Measurements from ENCODE around the gene OLFML1.

OLFML1 gene

DNA sequence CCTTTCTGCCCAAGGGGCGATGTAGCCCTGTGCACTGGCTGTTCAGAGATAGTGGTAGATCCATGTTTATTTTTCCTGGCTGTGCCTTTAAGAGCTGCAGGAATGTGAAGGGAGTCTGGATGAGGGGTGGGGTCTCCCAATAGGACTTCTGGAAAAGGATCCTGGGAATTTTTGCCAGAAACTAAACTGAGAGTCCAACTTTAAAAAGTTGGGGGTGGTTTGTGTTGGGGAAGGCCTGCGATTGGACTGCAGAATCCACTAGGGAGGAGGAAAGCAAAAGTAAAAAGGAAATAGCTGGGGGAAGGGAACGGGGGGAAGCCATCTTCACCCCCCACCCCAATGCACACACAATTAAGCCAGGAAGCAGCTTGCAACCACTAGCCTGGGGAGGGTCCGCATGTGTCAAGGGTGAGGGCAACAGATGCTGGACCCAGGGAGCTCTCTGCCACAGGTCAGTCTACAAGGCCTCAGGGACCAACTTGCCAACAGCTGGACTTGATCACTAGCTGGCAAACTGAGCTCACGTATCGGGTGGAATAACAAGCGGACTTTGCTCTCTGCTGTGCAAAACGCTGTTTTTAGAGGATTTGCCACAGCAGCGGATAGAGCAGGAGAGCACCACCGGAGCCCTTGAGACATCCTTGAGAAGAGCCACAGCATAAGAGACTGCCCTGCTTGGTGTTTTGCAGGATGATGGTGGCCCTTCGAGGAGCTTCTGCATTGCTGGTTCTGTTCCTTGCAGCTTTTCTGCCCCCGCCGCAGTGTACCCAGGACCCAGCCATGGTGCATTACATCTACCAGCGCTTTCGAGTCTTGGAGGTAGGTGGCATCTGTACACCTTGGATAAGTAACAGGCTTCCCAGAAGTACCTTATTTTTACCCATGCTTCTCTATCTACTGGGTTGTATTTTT, at the start of gene OLFML1:
TSS of gene OLFML1 (plus strand) at position 321 of the 912 bp plus-strand sequence. CDS start at position 691, 370 bp downstream.
- DNase-seq (ENCODE audit: low spot score) = peak; percentile 12

DNA sequence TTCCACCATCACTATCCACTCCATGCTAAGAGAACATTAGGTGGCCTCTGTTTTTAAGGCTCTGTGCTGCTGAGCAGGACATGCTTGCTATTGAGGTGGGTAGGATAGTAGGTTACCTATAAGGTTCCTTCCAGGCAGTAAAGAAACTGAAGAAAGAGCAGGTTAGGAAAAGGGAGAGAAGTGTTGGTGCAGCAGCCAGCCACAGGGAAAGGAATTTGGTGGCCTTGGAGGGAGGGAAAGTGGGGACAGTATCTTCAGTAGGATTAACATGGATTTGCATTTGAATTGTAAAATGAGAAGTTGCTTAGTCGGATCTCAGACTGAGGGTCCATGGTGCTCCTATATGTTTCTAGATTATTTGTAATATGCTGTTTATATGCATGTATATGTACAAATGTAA, 49.2 kb upstream of the OLFML1 start:
- DNase-seq (ENCODE audit: low spot score) = no peak

DNA sequence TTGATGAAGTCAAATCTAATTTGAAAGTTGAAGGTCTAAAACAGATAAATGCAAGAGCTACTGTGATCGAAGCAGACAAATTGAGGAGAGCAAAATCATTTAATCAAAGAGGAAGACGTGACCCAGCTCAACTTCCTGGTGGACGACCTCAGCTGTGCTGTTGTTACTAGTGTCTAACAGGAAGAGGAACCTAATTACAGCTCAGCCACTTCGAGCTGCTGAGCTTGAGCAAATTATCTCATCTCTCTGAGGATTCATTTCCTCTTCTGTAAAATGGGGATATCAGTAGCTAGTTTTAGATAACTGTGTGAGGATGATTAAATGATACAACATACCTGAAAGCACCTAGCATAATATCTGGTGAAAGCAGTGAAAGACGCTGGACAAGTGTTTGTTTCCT, 48.6 kb upstream of the OLFML1 start:
- no peak for DNase-seq (ENCODE audit: low spot score)

DNA sequence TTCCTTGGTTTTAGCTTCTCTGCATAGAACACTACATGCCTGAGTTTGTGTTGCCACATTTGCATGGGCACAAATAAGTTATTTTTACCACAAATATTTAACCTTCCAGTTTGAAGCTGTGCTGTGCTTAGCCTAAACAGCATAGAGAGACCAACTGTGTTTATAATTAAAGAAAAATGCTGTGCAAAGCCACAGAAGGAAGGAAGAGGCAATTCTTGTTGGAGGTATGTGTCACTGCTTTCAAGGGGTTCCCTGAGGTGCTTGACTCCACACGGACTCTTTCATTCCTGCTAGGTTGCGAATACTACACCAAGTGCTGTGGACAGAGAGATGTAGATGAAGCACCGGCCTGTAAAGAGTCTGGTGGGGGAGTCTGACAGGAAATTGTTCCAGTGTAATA, 47.6 kb upstream of the OLFML1 start:
- no peak for DNase-seq (ENCODE audit: low spot score)

DNA sequence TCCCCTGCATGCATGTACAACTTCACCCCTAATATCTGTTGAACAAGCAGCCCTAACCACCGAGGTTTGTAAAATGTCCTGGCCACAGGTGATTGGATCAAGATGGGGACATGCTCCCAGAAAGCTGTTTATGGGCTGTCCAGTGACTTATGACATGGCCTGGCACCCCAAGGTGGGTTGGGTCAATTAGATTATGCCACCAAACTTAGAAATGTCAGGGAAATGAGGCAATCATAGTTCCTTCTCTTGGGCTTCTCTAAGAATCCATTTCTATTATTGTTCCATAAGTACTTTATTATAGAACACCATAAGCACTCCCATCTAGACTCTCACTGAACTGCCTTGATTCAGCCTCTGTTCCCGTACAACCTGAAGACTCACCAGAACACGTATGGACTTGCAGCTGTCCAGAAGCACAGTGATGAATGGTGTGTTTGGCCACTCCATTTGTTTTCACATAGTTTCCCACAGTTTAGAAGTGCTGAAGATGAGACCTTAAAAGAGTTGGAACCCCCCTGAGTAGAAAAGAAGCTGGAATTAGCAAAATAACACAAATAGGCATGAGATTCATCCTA, 45.5 kb upstream of the OLFML1 start:
- no peak for DNase-seq (ENCODE audit: low spot score)

DNA sequence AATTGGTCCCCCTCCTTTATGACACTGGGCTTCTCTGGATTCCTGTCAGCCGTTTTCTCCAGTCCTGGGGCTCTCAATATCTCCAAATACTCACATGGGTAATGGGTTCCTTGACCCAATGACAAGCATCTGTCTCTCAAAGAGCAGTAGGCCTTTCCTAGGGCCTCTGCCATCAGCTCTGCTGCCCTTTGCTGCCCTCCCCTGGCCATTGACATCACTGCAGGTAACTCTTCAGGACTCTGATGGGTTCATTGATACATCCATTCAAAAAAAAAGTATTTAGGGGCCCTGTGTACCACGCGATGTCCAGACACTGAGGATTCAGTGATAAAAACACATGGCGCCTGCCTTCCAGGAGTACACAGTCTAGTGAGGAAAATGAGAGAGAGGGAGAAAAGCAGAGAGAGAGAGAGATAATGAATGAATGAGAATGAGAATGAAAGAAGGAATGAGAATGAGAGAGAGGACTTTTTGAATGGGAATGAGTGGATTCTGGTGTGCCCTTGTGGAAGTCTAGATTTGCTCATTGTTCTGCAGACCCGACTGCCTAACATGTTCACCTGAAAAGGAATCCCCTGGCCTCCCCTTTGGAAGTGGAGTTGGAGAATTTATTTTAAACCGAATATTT, 42.6 kb upstream of the OLFML1 start:
- DNase-seq (ENCODE audit: low spot score) = peak; percentile 70

DNA sequence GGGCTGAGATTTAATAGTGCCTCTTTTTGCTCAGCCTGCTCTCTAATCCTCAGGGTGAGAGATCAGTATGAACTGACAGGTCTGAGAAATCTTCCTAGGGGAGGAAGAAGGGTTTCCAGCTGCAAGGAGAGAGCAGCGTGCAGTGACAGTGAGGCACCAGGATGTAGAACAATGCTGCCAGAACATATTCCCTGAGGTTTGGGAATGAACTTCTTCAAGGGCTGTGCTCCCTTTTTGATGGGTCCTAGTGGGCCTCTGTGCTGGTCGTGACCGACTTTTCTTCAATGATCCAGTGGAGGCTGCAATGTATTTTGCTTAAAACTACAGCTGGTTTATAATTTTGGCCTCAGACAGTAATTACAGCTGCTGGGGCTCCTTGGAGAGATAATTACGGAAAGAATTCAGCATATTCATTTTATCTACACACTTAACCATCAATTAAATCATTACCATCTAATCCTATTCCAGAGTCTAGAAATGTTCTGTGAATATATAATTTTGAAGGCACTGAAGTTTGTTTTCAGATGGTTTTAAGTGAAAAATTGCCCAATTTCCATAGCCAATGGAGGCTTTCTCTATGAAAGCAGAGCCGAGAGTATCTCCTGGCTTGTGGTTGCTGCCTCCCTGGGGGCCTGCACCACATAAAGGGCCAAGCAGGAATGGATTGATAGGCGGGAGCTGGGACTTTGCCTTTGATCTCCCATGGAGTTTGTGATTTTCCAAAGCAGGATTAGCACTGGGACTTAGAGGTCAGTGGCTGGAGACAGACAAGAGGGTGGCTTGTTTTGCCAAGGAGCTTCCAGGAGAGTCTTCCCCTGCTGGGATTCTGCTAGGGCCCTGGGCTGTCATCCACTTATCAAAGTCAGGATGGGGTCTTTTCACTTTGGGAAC, 41.0 kb upstream of the OLFML1 start:
- DNase-seq (ENCODE audit: low spot score) = no peak

DNA sequence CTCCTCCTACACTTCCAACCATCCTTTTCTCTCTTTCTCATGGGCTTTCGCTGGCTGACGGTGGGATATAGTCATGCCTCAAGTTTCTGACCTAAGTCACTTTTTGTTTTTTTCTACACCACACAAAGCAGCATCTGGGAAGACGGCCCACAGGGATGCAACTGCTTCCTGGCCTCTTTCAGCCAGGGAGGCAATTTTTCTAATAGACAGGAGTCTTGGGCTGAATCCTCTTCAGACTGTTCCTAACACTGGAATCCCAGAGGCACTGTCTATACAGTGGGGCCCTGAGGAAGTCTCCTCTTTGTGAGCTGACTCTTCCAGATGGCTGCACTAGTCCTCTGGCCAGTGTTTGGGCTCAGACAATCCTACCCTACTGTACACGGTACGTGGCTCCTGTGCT, 39.7 kb upstream of the OLFML1 start:
- no peak for DNase-seq (ENCODE audit: low spot score)

DNA sequence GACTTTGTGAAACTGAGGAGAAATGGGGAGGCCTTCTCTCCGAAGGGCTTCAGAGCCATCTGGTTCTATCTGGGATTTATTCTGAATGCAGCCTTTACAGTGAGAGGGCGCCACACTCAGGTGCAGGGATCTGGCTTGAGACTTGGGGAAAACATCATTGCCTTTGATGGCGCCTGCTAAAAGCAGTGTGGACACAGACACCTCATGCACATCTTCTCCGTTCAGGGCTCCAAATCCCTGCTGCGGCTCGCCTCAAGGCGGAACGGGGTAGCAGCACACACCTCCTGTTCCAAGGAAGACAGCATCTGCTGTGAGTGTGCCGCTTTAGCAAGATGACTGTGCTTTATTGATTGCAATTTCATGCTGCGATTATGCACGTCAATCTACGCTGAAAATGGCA, 37.1 kb upstream of the OLFML1 start:
- DNase-seq (ENCODE audit: low spot score) = no peak

DNA sequence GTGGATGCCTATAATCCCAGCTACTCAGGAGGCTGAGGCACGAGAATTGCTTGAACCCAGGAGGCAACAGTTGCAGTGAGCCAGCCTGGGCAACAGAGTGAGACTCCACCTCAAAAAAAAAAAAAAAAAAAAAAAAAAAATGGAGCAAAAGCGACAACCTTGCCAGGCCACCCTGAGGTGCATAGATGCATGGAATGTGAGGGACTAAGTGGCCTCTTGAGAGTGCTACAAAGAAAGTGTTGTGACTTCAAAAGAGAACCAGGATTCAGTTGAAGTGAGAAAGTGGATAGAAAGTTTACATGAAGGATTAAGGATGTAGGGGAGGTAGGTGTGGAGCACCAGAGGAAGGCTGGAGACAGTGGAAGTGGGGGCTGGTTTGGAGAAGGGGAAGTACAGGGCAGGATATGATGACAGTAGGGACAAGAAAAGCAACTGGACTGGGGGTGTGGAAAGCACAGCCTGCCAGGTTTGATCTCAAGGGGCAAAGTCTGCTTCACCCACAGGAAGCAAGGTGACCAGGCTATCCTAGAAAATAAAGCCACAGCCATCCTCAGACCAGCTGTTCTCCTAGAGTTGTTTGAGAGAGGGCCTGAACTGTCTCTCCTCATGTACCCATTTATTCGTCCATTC, 36.0 kb upstream of the OLFML1 start:
- DNase-seq (ENCODE audit: low spot score) = no peak

DNA sequence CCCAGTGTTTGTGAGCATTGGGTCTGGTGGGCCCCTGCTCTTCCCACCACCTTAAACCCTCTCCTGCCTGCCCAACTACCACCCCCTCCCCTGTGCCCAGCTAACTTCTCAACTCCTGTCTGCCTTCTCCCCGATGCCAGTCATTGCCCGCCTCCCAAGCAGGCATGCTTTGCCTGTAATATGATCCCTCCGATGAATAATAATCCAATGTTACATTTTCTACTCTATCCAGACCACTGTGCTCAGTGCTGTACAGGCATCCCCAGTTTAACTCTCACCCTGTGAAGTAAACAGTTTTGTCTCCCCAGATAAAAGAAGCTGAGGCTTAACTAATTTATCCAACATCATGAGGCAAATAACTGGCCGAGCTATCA, 35.5 kb upstream of the OLFML1 start:
- no peak for DNase-seq (ENCODE audit: low spot score)

DNA sequence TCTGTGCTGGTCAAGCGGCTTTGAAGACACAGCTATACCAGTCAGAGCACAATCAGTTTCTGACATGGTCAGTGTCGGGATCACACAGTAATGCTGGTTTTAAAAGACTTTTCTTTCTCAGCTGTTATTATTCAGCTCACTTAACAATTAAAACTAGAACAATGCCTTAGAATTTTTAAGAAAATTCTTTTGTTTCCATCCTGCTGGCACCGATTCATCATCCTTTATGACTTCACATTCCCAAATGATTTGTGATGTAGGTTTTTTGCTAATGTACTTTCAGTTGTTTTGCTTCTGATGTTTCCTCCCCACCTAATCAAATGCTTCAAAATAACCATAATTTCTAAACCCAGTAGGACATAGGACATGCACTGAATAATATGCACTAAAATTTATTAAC, 34.5 kb upstream of the OLFML1 start:
- no peak for DNase-seq (ENCODE audit: low spot score)

DNA sequence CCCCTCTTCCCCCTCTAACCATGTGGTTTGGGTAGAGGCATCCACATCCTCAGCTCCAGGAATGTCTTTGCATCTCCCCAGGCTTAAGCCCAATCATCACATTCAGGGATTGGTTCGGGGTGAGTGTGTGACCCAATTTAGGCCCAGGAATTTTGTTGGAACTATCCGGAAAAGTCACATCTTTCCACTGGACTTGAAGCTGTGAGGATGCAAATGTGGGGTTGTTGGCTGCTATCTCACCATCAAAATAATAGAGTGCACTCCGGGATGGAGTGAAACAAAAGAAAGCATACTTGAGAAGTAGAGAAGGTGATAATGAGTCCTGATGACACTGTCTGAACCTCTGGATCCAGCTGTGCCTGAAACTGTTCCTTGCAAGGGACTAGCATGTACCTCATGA, 33.8 kb upstream of the OLFML1 start:
- no peak for DNase-seq (ENCODE audit: low spot score)

DNA sequence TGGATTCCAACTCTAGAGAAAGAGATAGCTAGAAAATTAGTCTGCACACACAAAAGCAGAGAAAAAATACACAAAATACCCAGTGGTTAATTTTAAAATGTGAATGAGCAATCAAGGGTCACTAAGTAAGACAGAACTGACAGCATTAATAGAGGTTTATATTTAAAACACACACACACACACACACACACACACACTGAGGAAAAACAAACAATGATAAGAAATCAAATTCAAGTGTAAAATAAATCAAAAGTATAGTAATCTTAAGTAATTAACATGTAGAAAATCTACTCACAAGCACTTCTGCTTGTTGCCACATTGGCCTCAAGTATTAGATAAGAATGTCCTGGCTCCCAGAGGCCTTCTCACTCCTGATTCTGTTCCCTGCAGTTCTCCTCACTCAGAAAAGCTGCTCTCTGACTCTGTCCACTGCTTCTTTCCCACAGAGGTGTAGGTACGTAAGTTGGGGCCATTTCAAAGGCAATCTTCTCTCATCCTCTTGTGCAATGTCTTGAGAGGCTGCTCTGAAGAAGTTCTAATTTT, 33.3 kb upstream of the OLFML1 start:
- DNase-seq (ENCODE audit: low spot score) = no peak

DNA sequence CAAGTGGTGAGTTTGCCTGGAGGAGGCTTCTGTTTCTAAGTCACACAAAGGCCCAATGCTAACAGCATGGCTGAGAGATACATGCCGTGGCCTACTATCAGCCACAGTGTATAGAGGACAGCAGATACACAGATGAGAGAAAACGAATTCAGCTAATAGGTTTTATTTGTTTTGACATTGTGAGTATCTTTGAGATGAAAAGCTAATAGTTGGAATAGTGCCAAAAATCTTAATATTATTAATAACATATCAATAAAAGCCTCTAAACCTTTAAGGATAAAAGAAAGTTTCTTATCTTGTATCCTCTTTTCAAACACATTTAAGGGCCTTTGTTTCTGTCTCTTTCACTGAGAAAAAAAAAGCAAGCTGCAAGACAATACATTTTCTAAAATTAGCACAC, 30.5 kb upstream of the OLFML1 start:
- no peak for DNase-seq (ENCODE audit: low spot score)

DNA sequence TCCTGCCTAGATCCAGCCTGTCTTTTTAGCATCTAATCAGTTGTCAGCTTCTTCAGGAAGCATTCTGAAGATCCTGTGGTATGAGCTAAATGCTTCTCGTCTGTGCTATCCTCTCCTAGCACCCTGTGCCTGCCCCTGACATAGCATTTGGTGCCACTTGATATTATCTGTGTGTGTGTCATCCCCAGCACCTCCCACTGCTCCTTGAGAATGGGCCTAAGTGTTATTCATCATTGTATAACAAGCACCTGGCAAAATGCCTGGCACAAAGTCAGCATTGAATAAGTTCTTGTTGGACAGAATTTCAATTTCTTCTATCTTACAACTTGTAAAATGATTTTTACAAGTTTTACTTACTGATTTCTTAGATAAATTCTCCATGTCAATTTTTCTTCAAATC, 28.1 kb upstream of the OLFML1 start:
- DNase-seq (ENCODE audit: low spot score) = no peak

DNA sequence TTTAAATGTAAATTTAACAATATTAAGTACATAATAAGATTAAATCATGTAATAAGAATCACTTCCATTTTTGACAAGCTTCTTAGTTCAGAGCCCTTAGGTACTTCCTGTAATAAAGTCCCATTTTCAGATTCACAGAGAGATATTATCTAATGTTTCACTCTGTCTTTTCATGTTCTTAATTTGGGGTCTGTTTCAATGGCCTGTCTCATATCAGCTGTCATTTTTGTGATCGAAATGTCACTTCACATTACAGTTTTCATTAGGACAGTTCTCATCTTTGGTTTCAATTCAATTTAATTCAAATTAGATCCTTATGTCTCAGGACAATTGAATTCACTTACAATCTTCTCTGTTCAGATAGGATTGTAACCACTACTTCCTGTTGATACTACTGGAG, 22.6 kb upstream of the OLFML1 start:
- no peak for DNase-seq (ENCODE audit: low spot score)

DNA sequence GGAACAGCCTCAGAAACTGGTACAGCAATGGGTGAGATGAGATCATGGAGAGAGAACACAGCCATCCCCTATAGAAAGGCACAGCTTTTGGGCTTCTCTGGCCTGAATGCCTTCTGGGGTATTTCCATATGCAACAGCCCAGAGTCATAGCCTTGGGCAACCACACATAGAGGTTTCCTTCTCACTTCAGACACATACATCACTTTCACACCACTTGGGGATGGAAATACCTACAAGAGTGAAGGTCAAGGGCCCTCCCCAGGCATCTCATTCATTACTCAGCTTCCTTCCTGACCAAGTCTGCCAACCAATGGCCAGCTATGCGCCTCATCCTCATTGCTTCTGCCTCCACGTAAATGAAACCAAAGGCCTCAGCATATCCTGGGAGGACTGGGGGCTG, 17.7 kb upstream of the OLFML1 start:
- DNase-seq (ENCODE audit: low spot score) = no peak

DNA sequence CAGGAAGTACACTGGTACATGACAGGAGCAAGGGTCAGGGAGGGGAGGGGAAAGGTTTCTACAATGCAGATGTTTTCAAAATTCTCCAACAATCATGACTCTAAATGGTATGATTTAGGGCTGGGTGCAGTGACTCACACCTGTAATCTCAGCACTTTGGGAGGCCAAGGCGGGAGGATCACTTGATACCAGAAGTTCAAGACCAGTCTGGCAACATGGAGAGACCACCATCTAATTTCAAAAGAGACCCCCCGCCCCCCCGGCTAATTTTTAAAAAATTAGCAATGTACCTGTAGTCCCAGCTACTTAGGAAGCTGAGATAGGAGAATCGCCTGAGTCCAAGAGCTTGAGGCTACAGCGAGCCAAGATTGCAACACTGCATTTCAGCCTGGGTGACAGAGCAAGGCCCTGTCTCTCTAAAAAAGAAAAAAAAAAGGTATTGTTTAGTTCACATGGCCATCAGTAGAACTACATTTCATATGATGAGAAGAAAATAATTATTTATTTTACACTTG, 15.9 kb upstream of the OLFML1 start:
- DNase-seq (ENCODE audit: low spot score) = no peak

DNA sequence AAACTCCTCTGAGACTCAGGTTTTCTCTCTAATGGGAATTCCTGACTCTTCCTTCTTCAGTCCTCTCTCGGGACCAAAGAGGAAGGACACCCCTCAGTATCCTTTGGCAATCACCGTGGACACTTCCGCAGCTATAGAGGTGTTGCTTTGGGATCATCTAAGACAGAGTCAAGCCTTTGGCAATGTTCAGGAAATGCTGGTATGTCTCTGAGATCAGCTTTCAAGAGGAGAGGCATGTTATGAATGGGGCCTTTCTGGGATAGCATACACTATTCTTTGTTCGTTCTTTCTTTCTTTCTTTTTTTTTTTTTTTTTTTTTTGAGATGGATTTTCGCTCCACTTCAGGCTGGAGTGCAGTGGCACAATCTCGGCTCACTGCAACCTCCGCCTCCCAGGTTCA, 14.2 kb upstream of the OLFML1 start:
- no peak for DNase-seq (ENCODE audit: low spot score)

DNA sequence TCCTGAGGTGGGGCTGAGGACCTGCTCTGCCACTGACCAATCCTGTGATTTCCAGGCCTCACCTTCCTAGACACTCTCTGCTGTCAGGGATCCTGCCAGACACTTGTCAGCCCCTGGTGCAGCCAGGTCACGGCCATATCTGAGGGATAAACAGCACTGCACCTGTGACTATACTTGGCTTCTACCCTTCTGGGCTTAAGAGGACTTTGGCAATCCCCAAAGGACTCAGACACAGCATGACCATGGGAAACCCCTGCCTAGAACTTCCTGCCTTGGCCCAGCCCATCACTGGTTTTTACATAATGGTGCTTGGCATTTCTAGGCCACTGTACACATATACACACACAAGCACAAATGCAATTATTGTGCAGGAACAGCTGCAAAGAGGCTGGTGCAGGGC, 11.6 kb upstream of the OLFML1 start:
- no peak for DNase-seq (ENCODE audit: low spot score)
